NCI-H774 (cell line): Measurements from ENCODE around the gene SMTNL2.
"Not testable (repeated sequence)": the region's sequence is repeated elsewhere in the genome, so short reads cannot be mapped to it uniquely, and the experiment has no call there.

Source experiments
- DNase-seq: peaks from one replicate; lab custom pipeline; 2025; lab: John Stamatoyannopoulos, UW

The SMTNL2 gene

DNA sequence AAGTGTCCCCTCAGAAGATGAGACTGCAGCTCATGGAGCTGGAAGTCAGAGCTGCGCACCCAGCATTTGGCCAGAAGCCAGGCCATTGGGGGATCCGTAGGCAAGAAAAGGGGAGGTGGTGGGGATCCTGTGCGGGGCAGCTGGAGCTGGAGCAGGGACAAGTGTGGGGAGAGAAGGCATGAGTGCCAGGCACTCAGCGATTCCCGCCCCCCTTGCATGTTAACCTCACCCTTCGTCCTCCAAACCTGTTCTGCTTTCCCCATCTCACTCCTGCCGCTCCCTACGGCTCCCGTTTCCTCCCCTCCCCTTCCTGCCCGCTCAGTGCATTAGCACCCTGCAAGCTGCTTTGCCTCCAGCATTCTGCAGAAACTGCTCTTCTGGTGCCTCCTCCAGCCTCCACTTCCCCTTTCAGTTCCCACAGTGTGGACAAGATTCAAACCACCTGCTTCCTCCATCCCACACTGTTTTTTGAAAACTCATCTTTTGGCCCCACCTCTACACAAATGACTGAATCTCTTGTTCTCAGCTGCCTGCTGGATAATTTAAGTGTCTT lies 51.6 kb downstream of the SMTNL2 start:
- no peak for DNase-seq

DNA sequence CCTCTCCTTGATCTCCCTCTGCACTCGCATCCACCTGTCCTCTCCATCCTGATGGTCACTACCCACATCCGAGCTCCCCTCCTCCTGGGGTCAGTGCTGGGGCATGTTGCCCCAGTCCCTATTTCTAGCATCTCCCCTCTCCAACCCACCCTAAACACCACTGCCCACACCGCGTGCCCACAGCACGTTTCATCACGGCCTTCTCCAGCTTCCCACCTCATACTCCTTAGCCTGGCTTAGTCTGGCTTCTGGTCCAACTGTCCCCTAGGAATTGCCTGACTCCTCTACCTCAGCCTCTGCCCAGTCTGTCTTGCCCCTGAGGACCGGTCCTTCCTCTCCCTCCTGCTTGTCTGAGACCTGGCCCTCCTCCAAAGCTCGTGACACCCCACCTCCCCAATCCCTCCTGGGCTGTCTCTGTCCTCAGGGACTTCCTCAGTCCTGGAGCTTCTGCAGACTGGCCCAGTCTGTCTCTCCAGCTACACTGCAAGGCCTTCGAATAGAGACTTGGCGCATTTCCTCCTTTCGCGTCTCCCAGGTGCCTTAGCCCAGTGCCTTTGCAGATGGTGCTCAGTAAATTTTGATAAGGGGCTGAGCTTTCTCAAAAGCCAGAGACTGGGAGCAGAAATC lies 52.3 kb downstream of the SMTNL2 start:
- no peak for DNase-seq

DNA sequence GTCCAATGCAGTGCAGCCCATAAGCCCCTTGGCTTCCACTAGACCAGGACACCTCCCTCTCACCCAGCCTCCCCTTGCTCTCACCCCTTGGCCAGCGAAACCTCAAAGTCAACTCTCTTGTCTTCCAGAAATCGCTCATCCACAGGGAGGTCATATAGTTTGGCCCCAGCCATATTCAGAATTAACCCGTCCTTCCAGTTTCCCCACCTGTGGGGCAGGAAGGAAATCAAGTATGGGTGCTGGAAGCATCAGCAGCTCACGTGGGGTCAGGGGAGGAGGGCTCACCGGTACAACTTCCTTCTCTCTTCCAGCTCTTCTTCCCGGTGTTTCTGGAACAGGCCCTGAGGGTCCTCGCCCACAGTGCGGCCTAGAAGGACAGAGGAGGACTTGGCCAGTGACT lies 54.4 kb downstream of the SMTNL2 start:
- DNase-seq = not testable (repeated sequence)

DNA sequence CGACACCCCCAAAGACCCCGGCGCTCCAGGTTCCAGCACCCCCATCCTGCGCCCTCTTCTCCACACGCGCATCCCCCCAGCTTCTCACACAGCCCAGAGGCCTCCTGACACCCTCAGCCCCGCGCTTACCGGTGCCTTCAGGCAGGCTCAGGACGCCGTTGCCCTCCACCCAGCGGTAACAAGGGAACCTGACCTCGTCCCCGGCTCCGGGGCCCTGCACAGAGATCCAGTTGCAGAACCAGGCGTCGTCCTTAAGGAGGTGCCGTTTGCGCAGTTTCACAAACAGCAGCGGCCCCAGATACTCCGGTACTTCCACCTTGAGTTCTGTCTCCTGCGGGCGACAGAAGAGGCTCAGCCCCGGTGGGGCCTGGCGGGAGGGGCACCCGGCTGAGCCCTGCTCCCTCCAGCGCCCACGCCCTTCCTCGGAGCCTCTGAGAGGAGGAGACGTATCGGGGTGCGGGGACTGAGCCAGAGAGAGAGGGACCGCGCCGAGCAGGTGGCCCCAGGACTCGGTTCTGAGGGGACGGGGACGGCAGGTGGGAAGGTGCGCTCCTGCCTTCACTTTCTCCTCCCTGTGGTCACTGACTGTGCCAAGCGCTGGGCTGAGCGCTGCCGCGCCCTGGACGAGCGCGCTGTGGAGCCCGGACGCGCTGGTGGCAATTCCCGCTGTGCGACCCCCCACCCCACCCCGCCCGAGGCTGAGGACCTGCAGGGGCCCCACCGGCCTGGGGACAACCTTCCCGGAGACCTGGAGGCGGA lies 55.2 kb downstream of the SMTNL2 start:
- DNase-seq = not testable (repeated sequence)

DNA sequence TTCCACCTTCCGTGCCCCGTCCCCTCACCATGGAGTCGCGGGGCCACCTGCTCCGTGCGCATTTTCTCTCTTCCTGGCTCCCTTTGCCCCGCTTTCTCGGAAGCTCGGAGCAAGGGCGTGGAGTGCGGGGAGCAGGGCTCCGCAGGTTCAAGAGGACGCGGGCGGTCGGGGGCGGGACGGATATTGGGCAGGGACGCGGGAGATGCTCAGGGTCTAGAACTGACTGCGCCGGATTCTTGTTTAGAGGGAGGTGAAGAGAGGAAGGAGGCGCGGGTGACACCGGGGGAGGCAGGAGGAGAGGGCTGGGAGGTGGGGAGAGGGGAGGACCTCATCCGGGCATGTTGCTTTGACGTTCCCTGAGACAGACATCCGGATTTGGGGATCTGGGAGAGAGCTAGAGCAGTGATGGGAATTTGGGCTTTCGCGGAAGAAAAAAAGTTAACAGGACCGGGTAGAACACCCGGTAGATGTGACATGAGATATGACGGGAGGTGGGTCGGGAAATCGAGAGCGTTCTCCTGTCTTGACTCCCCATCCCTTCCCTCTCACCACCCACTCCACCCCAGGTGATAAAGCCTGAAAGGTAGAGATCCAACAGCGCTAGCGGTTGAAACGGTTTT lies 56.4 kb downstream of the SMTNL2 start:
- not testable (repeated sequence) for DNase-seq

DNA sequence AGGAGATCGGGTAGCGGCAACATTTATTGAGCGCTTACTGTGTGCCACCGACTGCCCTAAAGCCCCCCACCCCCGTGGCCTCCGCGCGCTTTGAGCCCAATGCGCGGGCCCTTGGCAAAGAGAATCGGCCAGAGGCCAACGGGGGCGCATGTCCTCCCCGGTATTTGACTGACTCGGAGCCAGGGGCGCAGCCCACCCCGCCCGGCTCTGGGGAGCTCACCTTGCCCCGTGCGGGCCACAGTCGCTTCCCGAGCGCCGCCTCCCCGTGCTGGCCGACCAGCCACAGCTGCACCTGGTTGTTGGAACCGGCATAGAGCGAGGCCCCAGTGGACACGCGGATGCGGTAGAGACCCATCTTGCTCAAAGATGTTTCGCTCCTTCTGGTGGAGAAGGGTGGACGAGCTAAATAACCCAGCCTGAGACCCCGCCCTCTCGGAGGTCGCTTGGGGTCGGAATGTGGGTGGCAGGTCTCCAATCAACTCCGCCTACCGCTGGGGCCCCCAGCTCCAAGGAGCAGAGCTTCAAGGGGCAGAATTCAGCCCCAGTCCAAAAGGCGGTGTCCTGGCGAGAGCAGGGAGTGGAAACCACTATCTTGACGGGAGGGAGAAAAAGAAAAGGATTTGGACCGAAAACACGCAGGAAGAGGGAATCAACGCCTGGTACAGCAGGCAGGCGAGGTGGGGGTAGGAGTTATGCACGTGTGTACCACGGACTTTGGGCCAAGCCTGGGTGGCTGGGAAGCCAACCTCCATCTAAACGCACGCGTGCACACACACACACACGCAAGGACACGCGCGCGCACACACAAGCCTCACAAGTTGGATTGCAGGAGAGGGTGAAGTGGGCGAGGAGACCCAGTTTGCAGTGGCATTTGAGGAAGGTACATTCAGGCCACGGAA lies 57.2 kb downstream of the SMTNL2 start, which contains the start of gene ALOX15:
Gene ALOX15, minus strand, starts transcription at position 382 of the 899 bp plus-strand sequence. Its CDS starts 27 bp downstream, at position 355.
- DNase-seq = no peak

DNA sequence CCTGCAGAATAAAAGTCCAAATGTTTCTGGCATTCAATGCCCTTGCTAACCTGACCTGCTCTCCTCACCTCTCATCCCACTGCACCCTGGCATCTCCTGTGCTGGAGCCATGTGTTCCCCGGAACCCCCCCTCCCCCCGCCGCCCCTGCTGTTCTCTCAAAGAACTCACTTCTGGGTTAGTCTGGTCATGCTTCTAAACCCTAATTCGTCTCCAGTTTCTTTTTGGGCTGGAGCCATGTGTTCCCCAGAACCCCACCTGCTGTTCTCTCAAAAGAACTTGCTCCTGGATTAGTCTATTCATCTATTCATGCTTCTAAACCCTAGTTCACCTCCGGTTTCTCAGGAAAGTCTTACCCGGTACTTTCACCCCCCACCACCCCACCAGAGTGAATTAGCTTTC lies 58.0 kb downstream of the SMTNL2 start:
- no peak for DNase-seq

DNA sequence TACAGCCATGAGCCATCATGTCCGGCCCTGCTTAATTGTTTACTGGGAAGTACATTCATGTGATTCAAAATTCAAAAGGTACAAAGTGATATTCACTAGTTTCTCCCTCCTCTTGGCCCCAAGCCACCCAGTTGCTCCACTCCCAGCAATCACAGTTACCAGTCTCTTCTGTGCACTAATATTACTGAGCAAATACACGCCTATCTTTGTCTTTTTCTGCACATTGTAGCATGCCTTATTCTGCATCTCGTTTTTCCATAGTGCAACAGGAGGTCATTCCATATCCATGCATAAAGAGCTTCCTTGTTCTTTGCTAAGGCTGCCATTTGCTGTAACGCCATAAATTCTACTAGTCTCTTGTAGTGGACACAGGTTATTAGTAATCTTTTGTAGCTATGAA lies 59.3 kb downstream of the SMTNL2 start:
- no peak for DNase-seq

DNA sequence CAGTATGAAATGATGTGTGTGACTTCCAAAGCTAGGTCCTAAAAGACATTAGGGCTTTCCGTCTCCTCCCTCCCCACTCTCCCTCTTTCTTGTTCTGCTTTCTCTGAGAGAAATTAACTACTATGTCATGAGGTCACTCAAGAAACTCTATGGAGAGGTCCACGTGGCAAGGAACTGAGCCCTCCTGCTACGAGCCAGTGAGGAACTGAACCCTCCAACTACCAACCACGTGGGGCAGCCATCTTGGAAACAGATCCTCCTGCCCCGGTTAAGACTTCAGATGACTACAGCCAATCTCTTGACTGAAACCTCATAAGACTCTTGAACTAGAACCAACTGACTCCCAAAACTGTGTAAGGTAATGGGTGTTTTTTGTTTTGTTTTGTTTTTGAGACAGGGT lies 61.3 kb downstream of the SMTNL2 start:
- DNase-seq = no peak

DNA sequence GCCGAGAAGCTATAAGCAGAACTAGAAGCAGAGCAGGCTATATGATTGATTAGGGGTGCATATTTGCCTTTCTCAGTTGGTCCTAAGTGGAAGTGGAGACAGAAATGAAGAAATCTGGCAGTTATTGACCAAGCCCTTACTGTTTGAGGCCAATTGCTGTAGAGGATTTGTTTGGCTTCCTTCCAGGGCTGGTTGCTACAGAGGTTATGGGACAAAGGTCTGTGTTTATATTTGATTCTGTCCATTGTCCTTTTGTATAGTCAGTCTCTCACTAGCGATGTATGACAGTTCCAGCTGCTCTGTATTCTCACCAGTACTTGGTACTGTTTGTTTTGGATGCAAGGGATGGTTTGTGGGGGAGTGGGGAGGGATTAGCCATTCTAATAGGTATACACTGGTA lies 64.4 kb downstream of the SMTNL2 start:
- peak; percentile 58 for DNase-seq

DNA sequence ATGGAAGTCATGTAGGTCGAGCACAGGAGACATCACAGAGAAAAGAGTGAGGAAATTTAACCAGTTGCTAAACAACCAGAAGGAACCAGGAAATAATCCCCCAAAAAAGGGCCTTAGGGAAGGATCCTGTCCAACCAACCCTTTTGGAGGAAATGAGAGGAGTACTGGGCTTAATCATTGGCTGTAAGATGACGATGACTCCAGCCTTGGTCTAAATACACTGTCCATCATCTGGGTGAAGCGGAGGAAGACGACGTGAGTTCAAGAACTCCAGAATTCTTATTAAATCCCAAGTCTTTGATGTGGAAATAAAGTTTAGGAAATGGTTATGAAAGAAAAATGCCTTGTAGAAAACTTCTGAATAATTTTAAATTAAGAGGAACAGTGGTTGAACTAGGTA lies 68.7 kb downstream of the SMTNL2 start:
- no peak for DNase-seq

DNA sequence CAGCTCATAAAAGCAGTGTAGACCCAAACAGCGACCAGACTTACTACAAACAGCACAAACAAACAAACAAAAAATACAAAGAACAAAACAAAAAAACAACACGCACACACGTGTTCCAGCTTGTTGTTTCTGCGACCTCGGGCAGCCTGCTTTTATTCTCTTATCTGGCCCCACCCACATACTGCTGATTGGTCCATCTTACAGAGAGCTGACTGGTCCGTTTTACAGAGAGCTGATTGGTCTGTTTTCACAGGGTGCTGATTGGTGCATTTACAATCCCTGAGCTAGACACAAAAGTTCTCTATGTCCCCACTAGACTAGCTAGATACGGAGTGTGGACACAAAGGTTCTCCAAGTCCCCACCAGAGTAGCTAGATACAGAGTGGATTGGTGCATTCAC lies 71.6 kb downstream of the SMTNL2 start:
- not testable (repeated sequence) for DNase-seq

DNA sequence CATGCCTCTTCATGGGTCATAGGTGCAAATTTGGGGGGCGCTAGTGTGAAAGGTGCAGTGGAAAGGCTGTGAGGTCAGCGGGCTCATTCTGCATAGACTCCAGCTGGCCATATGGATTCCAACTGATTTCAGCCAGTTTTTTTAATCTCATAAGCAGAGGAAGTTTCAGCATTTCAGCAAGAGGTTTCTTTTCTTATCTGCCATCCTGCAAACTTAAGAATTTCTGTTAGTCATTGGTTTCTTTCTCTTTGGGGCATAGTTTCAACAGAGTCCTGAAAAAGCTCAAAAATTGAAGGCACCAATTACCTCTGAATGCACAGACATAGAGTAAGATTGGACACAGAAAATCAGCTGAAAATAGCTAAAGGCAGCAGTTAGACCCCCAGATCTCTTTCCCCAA lies 73.3 kb downstream of the SMTNL2 start:
- DNase-seq = no peak
